Tibial nerve (tissue), 4 donors: ENCODE data around the gene ALK.

Experiments used
- CTCF ChIP-seq, 5 experiments: fragments of 200-600 bp in 3 of 5; fragments of 450-650 bp in 2 of 5; sonication (generic) in 3 of 5; IDR thresholded peaks; one replicate each; pipeline ENCODE4 v1.5.1; 2016 to 2019; ENCODE audit warnings: antibody characterized with exemption in 5 of 5, mild to moderate bottlenecking in 3 of 5, moderate library complexity in 2 of 5
- EP300 ChIP-seq, 2 donors: sonication (generic); formaldehyde crosslinking; IDR thresholded peaks; one replicate each; pipeline ENCODE4 v1.6.1; 2017; ENCODE audit warnings: antibody characterized with exemption in 2 of 2, mild to moderate bottlenecking in 1 of 2
- POLR2A ChIP-seq, 2 donors: fragments of 450-650 bp; IDR thresholded peaks; one replicate each; pipeline ENCODE4 v1.6.1; 2017; ENCODE audit warnings: antibody characterized with exemption in 2 of 2, mild to moderate bottlenecking in 2 of 2, moderate library complexity in 2 of 2

- no peak for TF ChIP-seq CTCF (IDR thresholded peaks at IDR 0.05)
- no peak for TF ChIP-seq POLR2A (IDR thresholded peaks at IDR 0.05)
- TF ChIP-seq EP300 (IDR thresholded peaks at IDR 0.05) = no peak
Observed at GRCh38 chr2:29495536-29496060, 425.8 kb downstream of the ALK start.
